ENCODE measurements around the gene FLG2.

DNA sequence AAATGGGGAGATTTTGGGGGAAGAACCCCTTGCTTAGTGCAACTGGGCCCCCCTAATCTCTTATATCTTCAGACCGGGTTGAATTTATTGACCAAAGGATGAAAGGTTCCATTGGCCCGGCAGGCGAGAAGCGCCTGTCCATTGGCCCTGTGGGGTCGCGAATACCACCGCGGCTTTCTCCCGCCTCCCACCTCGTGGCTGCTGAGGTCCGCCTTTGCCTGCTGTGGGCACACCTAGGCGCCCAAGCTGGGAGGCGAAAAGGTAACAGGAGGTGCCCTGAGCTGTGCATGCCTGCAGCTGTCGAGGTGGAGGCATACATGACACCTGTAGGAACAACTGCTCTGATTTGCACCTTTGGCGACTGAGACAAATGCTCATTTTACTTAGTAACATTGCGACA lies 21.1 kb upstream of the FLG2 start:
- TF ChIP-seq, protein P1, sequence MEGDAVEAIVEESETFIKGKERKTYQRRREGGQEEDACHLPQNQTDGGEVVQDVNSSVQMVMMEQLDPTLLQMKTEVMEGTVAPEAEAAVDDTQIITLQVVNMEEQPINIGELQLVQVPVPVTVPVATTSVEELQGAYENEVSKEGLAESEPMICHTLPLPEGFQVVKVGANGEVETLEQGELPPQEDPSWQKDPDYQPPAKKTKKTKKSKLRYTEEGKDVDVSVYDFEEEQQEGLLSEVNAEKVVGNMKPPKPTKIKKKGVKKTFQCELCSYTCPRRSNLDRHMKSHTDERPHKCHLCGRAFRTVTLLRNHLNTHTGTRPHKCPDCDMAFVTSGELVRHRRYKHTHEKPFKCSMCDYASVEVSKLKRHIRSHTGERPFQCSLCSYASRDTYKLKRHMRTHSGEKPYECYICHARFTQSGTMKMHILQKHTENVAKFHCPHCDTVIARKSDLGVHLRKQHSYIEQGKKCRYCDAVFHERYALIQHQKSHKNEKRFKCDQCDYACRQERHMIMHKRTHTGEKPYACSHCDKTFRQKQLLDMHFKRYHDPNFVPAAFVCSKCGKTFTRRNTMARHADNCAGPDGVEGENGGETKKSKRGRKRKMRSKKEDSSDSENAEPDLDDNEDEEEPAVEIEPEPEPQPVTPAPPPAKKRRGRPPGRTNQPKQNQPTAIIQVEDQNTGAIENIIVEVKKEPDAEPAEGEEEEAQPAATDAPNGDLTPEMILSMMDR (IDR thresholded peaks at IDR 0.05; ENCODE audit: poor library complexity) = no peak
- no peak for TF ChIP-seq EZH2 (IDR thresholded peaks at IDR 0.05; ENCODE audit: borderline replicate concordance)
